K562 (cell line): ENCODE results near the gene TMEM114. TPM values are rescaled to one million over a fixed set of nuclear protein-coding genes. Genes with fewer than 3 reads are reported as not detected.

Experiments used
- ARID2 ChIP-seq: fragments of 450-650 bp; IDR thresholded peaks from 2 replicates; pipeline ENCODE4 v1.6.1; 2017; ENCODE audit warnings: antibody characterized with exemption, mild to moderate bottlenecking
- CC2D1A ChIP-seq: fragments of 450-650 bp; IDR thresholded peaks from 2 replicates; pipeline ENCODE4 v1.6.1; 2017; ENCODE audit warnings: mild to moderate bottlenecking
- CTBP1 ChIP-seq: fragments of 450-650 bp; IDR thresholded peaks from 2 replicates; pipeline ENCODE4 v1.6.1; 2016; ENCODE audit warnings: borderline replicate concordance
- ESRRA ChIP-seq: fragments of 450-650 bp; IDR thresholded peaks from 2 replicates; pipeline ENCODE4 v1.6.1; 2014; ENCODE audit warnings: low read depth, mild to moderate bottlenecking, moderate library complexity, borderline replicate concordance
- KAT8 ChIP-seq: fragments of 450-650 bp; IDR thresholded peaks from 2 replicates; pipeline ENCODE4 v1.6.1; 2016; ENCODE audit warnings: low read depth, mild to moderate bottlenecking
- KLF16 ChIP-seq: IDR thresholded peaks from 2 replicates; pipeline ENCODE4 v1.6.1; 2016; ENCODE audit warnings: antibody characterized with exemption
- MAFF ChIP-seq: IDR thresholded peaks from 2 replicates; pipeline ENCODE4 v1.6.1; 2012; ENCODE audit warnings: low read length, improper control_type of control experiment
- MEF2A ChIP-seq: IDR thresholded peaks from 2 replicates; pipeline ENCODE4 v1.6.1; 2011; ENCODE audit warnings: low read depth, mild to moderate bottlenecking, low read length, moderate library complexity; ENCODE audit not compliant: control insufficient read depth
- NCOA1 ChIP-seq: fragments of 450-650 bp; IDR thresholded peaks from 2 replicates; pipeline ENCODE4 v1.6.1; 2016; ENCODE audit warnings: low read depth
- NR2C1 ChIP-seq, 2 experiments: fragments of 450-650 bp; IDR thresholded peaks; 2 replicates each; pipeline ENCODE4 v1.6.1; 2017; ENCODE audit warnings: mild to moderate bottlenecking in 2 of 2, antibody characterized with exemption in 1 of 2, inconsistent platforms in 1 of 2, missing compliant biosample characterization in 1 of 2, missing genetic modification characterization in 1 of 2
- U2AF2 ChIP-seq: fragments of 200-400 bp; formaldehyde crosslinking; optimal IDR thresholded peaks from 2 replicates; pipeline ENCODE3; 2017; ENCODE audit warnings: low read depth, mild to moderate bottlenecking, low read length
- ZKSCAN8 ChIP-seq: fragments of 200-800 bp; sonication (Bioruptor generic); IDR thresholded peaks from 2 replicates; pipeline ENCODE4 v1.6.1; 2016; ENCODE audit warnings: missing genetic modification characterization, missing compliant biosample characterization
- ZNF184 ChIP-seq: sonication (generic); formaldehyde crosslinking; IDR thresholded peaks from 2 replicates; pipeline ENCODE4 v1.5.0; 2020; ENCODE audit warnings: missing genetic modification reagents
- ZNF79 ChIP-seq: fragments of 250-450 bp; sonication (Bioruptor Pico); IDR thresholded peaks from 2 replicates; pipeline ENCODE4 v1.4.0; 2020; ENCODE audit warnings: low read depth, mild to moderate bottlenecking, moderate library complexity
- polyA plus RNA-seq, 8 experiments: library from polyadenylated mRNA; depleted of rRNA in 4 of 8; stranded (reverse) in 5 of 8; unstranded in 3 of 8; fragments of >200 nt; fragmentation: Nextera tagmentation in 2 of 8; fragmentation: Illumina TruSeq in 1 of 8; extraction: Ambion mirVana in 2 of 8; extraction: Trizol in 1 of 8; gene quantifications; 2 replicates each; pipeline versions ENCODE4 v1.2.1 to v1.2.3, GENCODE V29; 2011 to 2014; ENCODE audit warnings: inconsistent platforms in 1 of 8, missing spikeins in 1 of 8
- total RNA-seq, 7 experiments: library from RNA; depleted of rRNA in 6 of 7; stranded (reverse); fragments of >200 nt in 6 of 7; fragmentation: Illumina TruSeq in 2 of 7; extraction: Trizol in 2 of 7; gene quantifications; 2 replicates each; pipeline versions ENCODE4 v1.2.1 to v1.2.3, GENCODE V29; 2011 to 2021; ENCODE audit warnings: low replicate concordance in 1 of 7
- TF ChIP-seq, protein P1 (sequence below): IDR thresholded peaks from 2 replicates; pipeline ENCODE4 v1.6.1; 2012; ENCODE audit warnings: low read depth, low read length, improper control_type of control experiment, borderline replicate concordance
- TF ChIP-seq, protein P2 (sequence below): sonication (generic); formaldehyde crosslinking; IDR thresholded peaks from 2 replicates; pipeline ENCODE4 v1.8.0; 2023; ENCODE audit warnings: mild to moderate bottlenecking, missing genetic modification reagents
- TF ChIP-seq, protein P3 (sequence below): fragments of 250-450 bp; sonication (Bioruptor Pico); IDR thresholded peaks from 2 replicates; pipeline ENCODE4 v1.4.0; 2020; ENCODE audit warnings: borderline replicate concordance
- TF ChIP-seq, protein P4 (sequence below): conservative IDR thresholded peaks from 2 replicates; pipeline ENCODE4 v1.6.1; 2011; ENCODE audit warnings: low read depth, mild to moderate bottlenecking, low read length; ENCODE audit not compliant: control insufficient read depth

Gene TMEM114
- total and polyA plus RNA-seq, 9 of the 15 experiments (the other 6 are each of a cell fraction or from before 2014, with no cell fraction given) = not detected

DNA sequence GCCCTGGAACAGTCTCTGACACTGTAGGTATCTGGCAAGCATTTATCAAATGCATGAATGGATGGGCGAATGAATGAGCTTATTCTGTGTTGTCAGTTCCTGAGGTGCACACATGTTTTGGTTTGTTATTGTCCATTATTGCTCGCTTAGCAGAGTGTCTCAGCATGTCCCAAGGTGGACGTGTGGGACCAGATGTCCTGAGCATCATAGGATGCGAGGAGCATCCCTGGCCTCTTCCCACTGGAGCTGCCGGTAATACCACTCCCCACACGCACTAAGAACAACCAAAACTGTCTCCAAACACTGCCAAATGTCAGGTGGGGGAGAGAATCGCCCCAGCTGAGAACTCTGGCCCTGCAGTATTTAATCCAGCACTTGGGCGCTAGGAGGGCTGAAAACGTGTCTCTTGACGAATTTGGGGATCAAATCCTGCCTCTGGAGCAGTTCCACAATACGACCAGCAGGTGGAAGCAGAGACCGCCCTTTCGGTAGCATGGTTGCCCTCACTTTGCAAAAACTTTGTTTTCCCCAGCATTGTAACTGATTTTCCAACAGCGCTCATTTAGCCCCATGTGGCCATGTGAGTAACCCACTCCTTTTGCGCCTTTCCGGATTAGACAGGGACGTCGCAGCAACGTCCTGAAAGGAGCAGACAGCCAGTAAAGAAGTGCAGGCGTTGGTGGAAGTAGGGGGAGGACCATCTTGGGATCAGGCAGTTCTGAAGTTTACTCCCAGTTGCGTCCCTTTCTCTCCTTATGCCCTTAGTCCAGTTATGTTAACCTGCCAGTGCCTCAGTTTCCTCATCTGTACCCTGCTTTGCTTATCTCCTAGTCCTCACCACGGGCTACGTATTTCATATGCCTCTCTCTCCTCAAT is 22.7 kb downstream of the TMEM114 start (continued):
- TF ChIP-seq, protein P1, sequence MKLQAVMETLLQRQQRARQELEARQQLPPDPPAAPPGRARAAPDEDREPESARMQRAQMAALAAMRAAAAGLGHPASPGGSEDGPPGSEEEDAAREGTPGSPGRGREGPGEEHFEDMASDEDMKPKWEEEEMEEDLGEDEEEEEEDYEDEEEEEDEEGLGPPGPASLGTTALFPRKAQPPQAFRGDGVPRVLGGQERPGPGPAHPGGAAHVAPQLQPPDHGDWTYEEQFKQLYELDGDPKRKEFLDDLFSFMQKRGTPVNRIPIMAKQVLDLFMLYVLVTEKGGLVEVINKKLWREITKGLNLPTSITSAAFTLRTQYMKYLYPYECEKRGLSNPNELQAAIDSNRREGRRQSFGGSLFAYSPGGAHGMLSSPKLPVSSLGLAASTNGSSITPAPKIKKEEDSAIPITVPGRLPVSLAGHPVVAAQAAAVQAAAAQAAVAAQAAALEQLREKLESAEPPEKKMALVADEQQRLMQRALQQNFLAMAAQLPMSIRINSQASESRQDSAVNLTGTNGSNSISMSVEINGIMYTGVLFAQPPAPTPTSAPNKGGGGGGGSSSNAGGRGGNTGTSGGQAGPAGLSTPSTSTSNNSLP = peak; percentile 68; the same call in 1 of the 2 replicates
- TF ChIP-seq NCOA1 (no peak), CTBP1 (peak; percentile 55; the same call in 1 of the 2 replicates), ZNF184 (CRISPR knock-in tag) (no peak), ESRRA (no peak), NR2C1 (IDR thresholded peaks at IDR 0.05) (no peak), NR2C1 (tag; IDR thresholded peaks at IDR 0.05) (no peak), MEF2A (no peak), KLF16 (peak; percentile 70), ZKSCAN8 (no peak), KAT8 (no peak), CC2D1A (peak; percentile 74), ZNF79 (no peak), MAFF (no peak), ARID2 (peak; percentile 53; the same call in 1 of the 2 replicates), U2AF2 (no peak)
- TF ChIP-seq, protein P2, sequence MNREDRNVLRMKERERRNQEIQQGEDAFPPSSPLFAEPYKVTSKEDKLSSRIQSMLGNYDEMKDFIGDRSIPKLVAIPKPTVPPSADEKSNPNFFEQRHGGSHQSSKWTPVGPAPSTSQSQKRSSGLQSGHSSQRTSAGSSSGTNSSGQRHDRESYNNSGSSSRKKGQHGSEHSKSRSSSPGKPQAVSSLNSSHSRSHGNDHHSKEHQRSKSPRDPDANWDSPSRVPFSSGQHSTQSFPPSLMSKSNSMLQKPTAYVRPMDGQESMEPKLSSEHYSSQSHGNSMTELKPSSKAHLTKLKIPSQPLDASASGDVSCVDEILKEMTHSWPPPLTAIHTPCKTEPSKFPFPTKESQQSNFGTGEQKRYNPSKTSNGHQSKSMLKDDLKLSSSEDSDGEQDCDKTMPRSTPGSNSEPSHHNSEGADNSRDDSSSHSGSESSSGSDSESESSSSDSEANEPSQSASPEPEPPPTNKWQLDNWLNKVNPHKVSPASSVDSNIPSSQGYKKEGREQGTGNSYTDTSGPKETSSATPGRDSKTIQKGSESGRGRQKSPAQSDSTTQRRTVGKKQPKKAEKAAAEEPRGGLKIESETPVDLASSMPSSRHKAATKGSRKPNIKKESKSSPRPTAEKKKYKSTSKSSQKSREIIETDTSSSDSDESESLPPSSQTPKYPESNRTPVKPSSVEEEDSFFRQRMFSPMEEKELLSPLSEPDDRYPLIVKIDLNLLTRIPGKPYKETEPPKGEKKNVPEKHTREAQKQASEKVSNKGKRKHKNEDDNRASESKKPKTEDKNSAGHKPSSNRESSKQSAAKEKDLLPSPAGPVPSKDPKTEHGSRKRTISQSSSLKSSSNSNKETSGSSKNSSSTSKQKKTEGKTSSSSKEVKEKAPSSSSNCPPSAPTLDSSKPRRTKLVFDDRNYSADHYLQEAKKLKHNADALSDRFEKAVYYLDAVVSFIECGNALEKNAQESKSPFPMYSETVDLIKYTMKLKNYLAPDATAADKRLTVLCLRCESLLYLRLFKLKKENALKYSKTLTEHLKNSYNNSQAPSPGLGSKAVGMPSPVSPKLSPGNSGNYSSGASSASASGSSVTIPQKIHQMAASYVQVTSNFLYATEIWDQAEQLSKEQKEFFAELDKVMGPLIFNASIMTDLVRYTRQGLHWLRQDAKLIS = no peak
- TF ChIP-seq, protein P3, sequence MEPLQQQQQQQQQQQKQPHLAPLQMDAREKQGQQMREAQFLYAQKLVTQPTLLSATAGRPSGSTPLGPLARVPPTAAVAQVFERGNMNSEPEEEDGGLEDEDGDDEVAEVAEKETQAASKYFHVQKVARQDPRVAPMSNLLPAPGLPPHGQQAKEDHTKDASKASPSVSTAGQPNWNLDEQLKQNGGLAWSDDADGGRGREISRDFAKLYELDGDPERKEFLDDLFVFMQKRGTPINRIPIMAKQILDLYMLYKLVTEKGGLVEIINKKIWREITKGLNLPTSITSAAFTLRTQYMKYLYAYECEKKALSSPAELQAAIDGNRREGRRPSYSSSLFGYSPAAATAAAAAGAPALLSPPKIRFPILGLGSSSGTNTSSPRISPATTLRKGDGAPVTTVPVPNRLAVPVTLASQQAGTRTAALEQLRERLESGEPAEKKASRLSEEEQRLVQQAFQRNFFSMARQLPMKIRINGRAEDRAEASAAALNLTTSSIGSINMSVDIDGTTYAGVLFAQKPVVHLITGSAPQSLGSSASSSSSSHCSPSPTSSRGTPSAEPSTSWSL (CRISPR knock-in tag) = no peak
- TF ChIP-seq, protein P4, sequence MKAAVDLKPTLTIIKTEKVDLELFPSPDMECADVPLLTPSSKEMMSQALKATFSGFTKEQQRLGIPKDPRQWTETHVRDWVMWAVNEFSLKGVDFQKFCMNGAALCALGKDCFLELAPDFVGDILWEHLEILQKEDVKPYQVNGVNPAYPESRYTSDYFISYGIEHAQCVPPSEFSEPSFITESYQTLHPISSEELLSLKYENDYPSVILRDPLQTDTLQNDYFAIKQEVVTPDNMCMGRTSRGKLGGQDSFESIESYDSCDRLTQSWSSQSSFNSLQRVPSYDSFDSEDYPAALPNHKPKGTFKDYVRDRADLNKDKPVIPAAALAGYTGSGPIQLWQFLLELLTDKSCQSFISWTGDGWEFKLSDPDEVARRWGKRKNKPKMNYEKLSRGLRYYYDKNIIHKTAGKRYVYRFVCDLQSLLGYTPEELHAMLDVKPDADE = no peak
